ENCODE measurements around the gene LIPG.

The LIPG gene

GRCh38 chr18:49617865-49618264 lies 56.0 kb downstream of the LIPG start:
- Histone ChIP-seq H3K4me3 (ENCODE audit: low read depth in 1 of 5, low read length in 5 of 5) (no peak overlapping the region), H3K9me3 (ENCODE audit: control insufficient read depth in 5 of 5, low read length in 5 of 5) (no peaks in the 10 kb centered on the region), H3K27me3 (ENCODE audit: control insufficient read depth in 5 of 5, insufficient read depth in 4 of 5, low read length in 5 of 5) (peaks cover 0 to 5% (median 0%) of the 10 kb centered on the region in 5 donors), H3K9ac (ENCODE audit: low read length in 5 of 5) (no peak overlapping the region), H3K4me1 (ENCODE audit: control insufficient read depth in 5 of 5, insufficient read depth in 5 of 5, low read length in 5 of 5) (peaks cover 0 to 18% (median 16%) of the 10 kb centered on the region in 5 donors), H3K27ac (ENCODE audit: low read depth, low read length) (no peak overlapping the region), H3K36me3 (ENCODE audit: control insufficient read depth in 5 of 5, insufficient read depth in 5 of 5, low read length in 5 of 5) (no peaks in the 10 kb centered on the region)

GRCh38 chr18:49618742-49619681 lies 57.2 kb downstream of the LIPG start:
- Histone ChIP-seq H3K36me3 (ENCODE audit: control insufficient read depth in 5 of 5, insufficient read depth in 5 of 5, low read length in 5 of 5) (no peaks in the 10 kb centered on the region), H3K9ac (ENCODE audit: low read length in 5 of 5) (peak overlapping the region in 1 of 5 donors; percentile 9), H3K27ac (ENCODE audit: low read depth, low read length) (no peak overlapping the region), H3K9me3 (ENCODE audit: control insufficient read depth in 5 of 5, low read length in 5 of 5) (no peaks in the 10 kb centered on the region), H3K27me3 (ENCODE audit: control insufficient read depth in 5 of 5, insufficient read depth in 4 of 5, low read length in 5 of 5) (peaks cover 0 to 4% (median 0%) of the 10 kb centered on the region in 5 donors), H3K4me1 (ENCODE audit: control insufficient read depth in 5 of 5, insufficient read depth in 5 of 5, low read length in 5 of 5) (peaks cover 0 to 18% (median 16%) of the 10 kb centered on the region in 5 donors), H3K4me3 (ENCODE audit: low read depth in 1 of 5, low read length in 5 of 5) (no peak overlapping the region)

GRCh38 chr18:49619801-49620200 lies 57.9 kb downstream of the LIPG start:
- Histone ChIP-seq H3K9me3 (ENCODE audit: control insufficient read depth in 5 of 5, low read length in 5 of 5) (no peaks in the 10 kb centered on the region), H3K36me3 (ENCODE audit: control insufficient read depth in 5 of 5, insufficient read depth in 5 of 5, low read length in 5 of 5) (no peaks in the 10 kb centered on the region), H3K4me1 (ENCODE audit: control insufficient read depth in 5 of 5, insufficient read depth in 5 of 5, low read length in 5 of 5) (peaks cover 0 to 18% (median 16%) of the 10 kb centered on the region in 5 donors), H3K9ac (ENCODE audit: low read length in 5 of 5) (no peak overlapping the region), H3K4me3 (ENCODE audit: low read depth in 1 of 5, low read length in 5 of 5) (no peak overlapping the region), H3K27ac (ENCODE audit: low read depth, low read length) (no peak overlapping the region), H3K27me3 (ENCODE audit: control insufficient read depth in 5 of 5, insufficient read depth in 4 of 5, low read length in 5 of 5) (peaks cover 0 to 4% (median 0%) of the 10 kb centered on the region in 5 donors)

GRCh38 chr18:49621301-49621700 lies 59.4 kb downstream of the LIPG start:
- no peak overlapping the region for H3K27ac ChIP-seq (ENCODE audit: low read depth, low read length)

GRCh38 chr18:49621717-49622351 lies 60.0 kb downstream of the LIPG start:
- H3K9me3 ChIP-seq (ENCODE audit: control insufficient read depth in 5 of 5, low read length in 5 of 5): no peaks in the 10 kb centered on the region
- peaks cover 0 to 28% (median 27%) of the 10 kb centered on the region in 5 donors for H3K4me1 ChIP-seq (ENCODE audit: control insufficient read depth in 5 of 5, insufficient read depth in 5 of 5, low read length in 5 of 5)
- H3K27ac ChIP-seq (ENCODE audit: low read depth, low read length): no peak overlapping the region
- no peaks in the 10 kb centered on the region for H3K36me3 ChIP-seq (ENCODE audit: control insufficient read depth in 5 of 5, insufficient read depth in 5 of 5, low read length in 5 of 5)
- H3K9ac ChIP-seq (ENCODE audit: low read length in 5 of 5): no peak overlapping the region
- H3K4me3 ChIP-seq (ENCODE audit: low read depth in 1 of 5, low read length in 5 of 5): no peak overlapping the region
- peaks cover 0 to 4% (median 0%) of the 10 kb centered on the region in 5 donors for H3K27me3 ChIP-seq (ENCODE audit: control insufficient read depth in 5 of 5, insufficient read depth in 4 of 5, low read length in 5 of 5)

More at GRCh38 chr18:49621301-49621700, 59.4 kb downstream of the LIPG start:
- Histone ChIP-seq H3K4me1 (ENCODE audit: control insufficient read depth in 5 of 5, insufficient read depth in 5 of 5, low read length in 5 of 5) (peaks cover 0 to 28% (median 27%) of the 10 kb centered on the region in 5 donors), H3K4me3 (ENCODE audit: low read depth in 1 of 5, low read length in 5 of 5) (no peak overlapping the region), H3K9ac (ENCODE audit: low read length in 5 of 5) (no peak overlapping the region), H3K9me3 (ENCODE audit: control insufficient read depth in 5 of 5, low read length in 5 of 5) (no peaks in the 10 kb centered on the region), H3K36me3 (ENCODE audit: control insufficient read depth in 5 of 5, insufficient read depth in 5 of 5, low read length in 5 of 5) (no peaks in the 10 kb centered on the region), H3K27me3 (ENCODE audit: control insufficient read depth in 5 of 5, insufficient read depth in 4 of 5, low read length in 5 of 5) (peaks cover 0 to 4% (median 0%) of the 10 kb centered on the region in 5 donors)

GRCh38 chr18:49623571-49623970 lies 61.7 kb downstream of the LIPG start:
- Histone ChIP-seq H3K4me1 (ENCODE audit: control insufficient read depth in 5 of 5, insufficient read depth in 5 of 5, low read length in 5 of 5) (peaks cover 0 to 32% (median 28%) of the 10 kb centered on the region in 5 donors), H3K4me3 (ENCODE audit: low read depth in 1 of 5, low read length in 5 of 5) (no peak overlapping the region), H3K27ac (ENCODE audit: low read depth, low read length) (no peak overlapping the region), H3K27me3 (ENCODE audit: control insufficient read depth in 5 of 5, insufficient read depth in 4 of 5, low read length in 5 of 5) (peaks cover 0 to 4% (median 0%) of the 10 kb centered on the region in 5 donors), H3K9me3 (ENCODE audit: control insufficient read depth in 5 of 5, low read length in 5 of 5) (no peaks in the 10 kb centered on the region), H3K36me3 (ENCODE audit: control insufficient read depth in 5 of 5, insufficient read depth in 5 of 5, low read length in 5 of 5) (no peaks in the 10 kb centered on the region), H3K9ac (ENCODE audit: low read length in 5 of 5) (no peak overlapping the region)

- Histone ChIP-seq H3K9ac (ENCODE audit: low read length in 5 of 5) (no peak overlapping the region), H3K4me1 (ENCODE audit: control insufficient read depth in 5 of 5, insufficient read depth in 5 of 5, low read length in 5 of 5) (peaks cover 6 to 33% (median 29%) of the 10 kb centered on the region in 5 donors), H3K4me3 (ENCODE audit: low read depth in 1 of 5, low read length in 5 of 5) (no peak overlapping the region), H3K27me3 (ENCODE audit: control insufficient read depth in 5 of 5, insufficient read depth in 4 of 5, low read length in 5 of 5) (peaks cover 0 to 4% (median 0%) of the 10 kb centered on the region in 5 donors), H3K9me3 (ENCODE audit: control insufficient read depth in 5 of 5, low read length in 5 of 5) (no peaks in the 10 kb centered on the region), H3K27ac (ENCODE audit: low read depth, low read length) (no peak overlapping the region), H3K36me3 (ENCODE audit: control insufficient read depth in 5 of 5, insufficient read depth in 5 of 5, low read length in 5 of 5) (no peaks in the 10 kb centered on the region)
Observed at GRCh38 chr18:49625021-49625691, 63.3 kb downstream of the LIPG start.

GRCh38 chr18:49626842-49627467 lies 65.1 kb downstream of the LIPG start:
- Histone ChIP-seq H3K4me3 (ENCODE audit: low read depth in 1 of 5, low read length in 5 of 5) (no peak overlapping the region), H3K27ac (ENCODE audit: low read depth, low read length) (no peak overlapping the region), H3K4me1 (ENCODE audit: control insufficient read depth in 5 of 5, insufficient read depth in 5 of 5, low read length in 5 of 5) (peaks cover 9 to 49% (median 46%) of the 10 kb centered on the region in 5 donors), H3K27me3 (ENCODE audit: control insufficient read depth in 5 of 5, insufficient read depth in 4 of 5, low read length in 5 of 5) (peaks cover 0 to 4% (median 0%) of the 10 kb centered on the region in 5 donors), H3K9ac (ENCODE audit: low read length in 5 of 5) (no peak overlapping the region), H3K9me3 (ENCODE audit: control insufficient read depth in 5 of 5, low read length in 5 of 5) (no peaks in the 10 kb centered on the region), H3K36me3 (ENCODE audit: control insufficient read depth in 5 of 5, insufficient read depth in 5 of 5, low read length in 5 of 5) (no peaks in the 10 kb centered on the region)

GRCh38 chr18:49628119-49628518 lies 66.3 kb downstream of the LIPG start:
- Histone ChIP-seq H3K27ac (ENCODE audit: low read depth, low read length) (no peak overlapping the region), H3K9me3 (ENCODE audit: control insufficient read depth in 5 of 5, low read length in 5 of 5) (no peaks in the 10 kb centered on the region), H3K36me3 (ENCODE audit: control insufficient read depth in 5 of 5, insufficient read depth in 5 of 5, low read length in 5 of 5) (no peaks in the 10 kb centered on the region), H3K4me1 (ENCODE audit: control insufficient read depth in 5 of 5, insufficient read depth in 5 of 5, low read length in 5 of 5) (peaks cover 11 to 53% (median 49%) of the 10 kb centered on the region in 5 donors), H3K27me3 (ENCODE audit: control insufficient read depth in 5 of 5, insufficient read depth in 4 of 5, low read length in 5 of 5) (no peaks in the 10 kb centered on the region), H3K4me3 (ENCODE audit: low read depth in 1 of 5, low read length in 5 of 5) (no peak overlapping the region), H3K9ac (ENCODE audit: low read length in 5 of 5) (no peak overlapping the region)

Data from subcutaneous abdominal adipose tissue (tissue), 5 donors.